CD4-positive, alpha-beta memory T cell (primary cell): ENCODE measurements around the gene ARL6IP4. TPM values are rescaled to one million over a fixed set of nuclear protein-coding genes. Genes with fewer than 3 reads are reported as not detected.

Experiments used
- CTCF ChIA-PET: fragments of 350-600 bp; sonication (Branson Sonifier 250); formaldehyde crosslinking; loops from one replicate; lab custom pipeline; 2021; ENCODE audit warnings: inconsistent platforms; ENCODE audit not compliant: partially characterized antibody; lab: Charles Lee
- POLR2A ChIA-PET: fragments of 350-600 bp; sonication (Branson Sonifier 250); formaldehyde crosslinking; loops from one replicate; lab custom pipeline; 2021; ENCODE audit not compliant: partially characterized antibody; lab: Charles Lee
- DNase-seq, 5 donors: peaks; one replicate each; pipeline versions ENCODE4 v3.0.0 to v3.0.0-alpha.2; 2020 to 2022; ENCODE audit warnings: mixed read lengths in 1 of 5
- H3K27ac ChIP-seq: one replicate; pipeline ENCODE4 v1.7.0; 2013; ENCODE audit warnings: low read depth, low read length
- H3K27me3 ChIP-seq: 2 replicates; pipeline ENCODE4 v1.7.0; 2013; ENCODE audit warnings: mild to moderate bottlenecking, low read length, moderate library complexity; ENCODE audit not compliant: insufficient read depth
- H3K36me3 ChIP-seq: 2 replicates; pipeline ENCODE4 v1.7.0; 2013; ENCODE audit warnings: mild to moderate bottlenecking, low read length, moderate library complexity; ENCODE audit not compliant: insufficient read depth
- H3K4me1 ChIP-seq: 2 replicates; pipeline ENCODE4 v1.7.0; 2013; ENCODE audit warnings: mild to moderate bottlenecking, low read length, moderate library complexity; ENCODE audit not compliant: insufficient read depth
- H3K4me3 ChIP-seq, 2 donors: one replicate each; pipeline ENCODE4 v1.7.0; 2013; ENCODE audit warnings: low read length in 2 of 2, mild to moderate bottlenecking in 1 of 2
- H3K9me3 ChIP-seq, 2 donors: one replicate each; pipeline ENCODE4 v1.7.0; 2013; ENCODE audit warnings: low read length in 2 of 2, control low read depth in 1 of 2; ENCODE audit not compliant: control insufficient read depth in 1 of 2
- H3K27ac Mint-ChIP-seq, 7 donors: one replicate each; pipeline ENCODE4 v1.8.0; 2020 to 2021; ENCODE audit warnings: mixed read lengths in 7 of 7, mild to moderate bottlenecking in 6 of 7, inconsistent platforms in 3 of 7, moderate library complexity in 3 of 7
- H3K27me3 Mint-ChIP-seq, 2 donors: one replicate each; pipeline ENCODE4 v1.8.0; 2020 to 2021; ENCODE audit warnings: mixed read lengths in 2 of 2
- H3K36me3 Mint-ChIP-seq, 2 donors: one replicate each; pipeline ENCODE4 v1.8.0; 2020 to 2021; ENCODE audit warnings: mixed read lengths in 2 of 2, inconsistent platforms in 1 of 2, mild to moderate bottlenecking in 1 of 2
- H3K4me1 Mint-ChIP-seq, 4 donors: one replicate each; pipeline ENCODE4 v1.8.0; 2020 to 2021; ENCODE audit warnings: mixed read lengths in 4 of 4, mild to moderate bottlenecking in 1 of 4
- H3K4me3 Mint-ChIP-seq, 8 donors: one replicate each; pipeline ENCODE4 v1.8.0; 2020 to 2021; ENCODE audit warnings: mixed read lengths in 8 of 8, mild to moderate bottlenecking in 7 of 8, moderate library complexity in 6 of 8, inconsistent platforms in 3 of 8
- H3K9me3 Mint-ChIP-seq, 8 donors: one replicate each; pipeline ENCODE4 v1.8.0; 2020 to 2021; ENCODE audit warnings: mixed read lengths in 8 of 8, mild to moderate bottlenecking in 5 of 8, inconsistent platforms in 3 of 8, moderate library complexity in 1 of 8
- intact Hi-C: fragments of 100-400 bp; cut with micrococcal nuclease; formaldehyde crosslinking; loops from one replicate; pipeline ENCODE4 v1.15.1; 2023
- polyA plus RNA-seq, 2 donors: library from polyadenylated mRNA; unstranded; fragments of 300-500 nt; fragmentation: Illumina TruSeq; gene quantifications; one replicate each; pipeline ENCODE4 v1.2.3, GENCODE V29; 2021
- total RNA-seq, 2 experiments: library from RNA; stranded (reverse); gene quantifications; one replicate each; pipeline ENCODE4 v1.2.3, GENCODE V29; 2021

The ARL6IP4 gene
- total and polyA plus RNA-seq, 4 experiments from 2014 or later = 159 to 252 (median 182) TPM

DNA sequence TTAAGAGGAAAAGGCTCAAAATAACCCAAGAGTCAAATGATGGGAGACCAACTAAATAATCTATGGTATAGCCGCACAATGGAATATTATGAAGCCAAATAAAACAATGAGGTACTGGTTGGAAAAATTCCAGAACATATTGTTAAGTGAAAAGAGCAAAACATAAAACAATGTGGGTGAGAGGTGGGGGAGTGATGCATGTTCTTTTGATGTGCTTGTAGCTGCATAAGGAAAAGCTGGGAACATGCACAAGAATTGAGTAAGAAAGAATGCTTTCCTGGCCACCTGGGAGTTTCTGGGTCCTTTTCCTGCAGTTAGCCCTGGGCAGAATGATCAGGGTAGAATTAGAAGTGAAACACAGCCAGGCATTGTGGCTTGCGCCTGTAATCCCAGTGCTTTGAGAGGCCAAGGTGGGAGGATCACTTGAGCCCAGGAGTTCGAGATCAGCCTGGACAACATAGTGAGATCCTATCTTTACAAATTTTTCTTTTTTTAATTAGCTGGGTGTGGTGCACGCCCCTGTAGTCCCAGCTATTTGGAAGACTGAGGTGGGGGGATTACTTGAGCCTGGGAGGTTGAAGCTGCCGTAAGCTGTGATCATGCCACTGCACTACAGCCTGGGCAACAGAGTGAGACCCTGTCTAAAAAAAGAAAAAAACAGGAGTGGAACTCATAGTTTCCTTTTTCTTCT is 22.1 kb upstream of the ARL6IP4 start:
- no peak overlapping the region for H3K27ac Mint-ChIP-seq
- peaks cover 0 to 3% of the 10 kb centered on the region in 2 donors for H3K36me3 Mint-ChIP-seq
- H3K27me3 Mint-ChIP-seq = no peaks in the 10 kb centered on the region
- no peaks in the 10 kb centered on the region for H3K36me3 ChIP-seq
- H3K4me3 ChIP-seq = no peak overlapping the region
- DNase-seq = no peak
- intact Hi-C loops = no loop called here
- H3K27me3 ChIP-seq = no peaks in the 10 kb centered on the region
- H3K9me3 Mint-ChIP-seq = no peaks in the 10 kb centered on the region
- ChIA-PET POLR2A (no interaction called here), CTCF (no interaction called here)
- no peaks in the 10 kb centered on the region for H3K4me1 Mint-ChIP-seq
- H3K4me1 ChIP-seq = no peaks in the 10 kb centered on the region
- no peak overlapping the region for H3K4me3 Mint-ChIP-seq
- H3K9me3 ChIP-seq = no peaks in the 10 kb centered on the region
- H3K27ac ChIP-seq = no peak overlapping the region

DNA sequence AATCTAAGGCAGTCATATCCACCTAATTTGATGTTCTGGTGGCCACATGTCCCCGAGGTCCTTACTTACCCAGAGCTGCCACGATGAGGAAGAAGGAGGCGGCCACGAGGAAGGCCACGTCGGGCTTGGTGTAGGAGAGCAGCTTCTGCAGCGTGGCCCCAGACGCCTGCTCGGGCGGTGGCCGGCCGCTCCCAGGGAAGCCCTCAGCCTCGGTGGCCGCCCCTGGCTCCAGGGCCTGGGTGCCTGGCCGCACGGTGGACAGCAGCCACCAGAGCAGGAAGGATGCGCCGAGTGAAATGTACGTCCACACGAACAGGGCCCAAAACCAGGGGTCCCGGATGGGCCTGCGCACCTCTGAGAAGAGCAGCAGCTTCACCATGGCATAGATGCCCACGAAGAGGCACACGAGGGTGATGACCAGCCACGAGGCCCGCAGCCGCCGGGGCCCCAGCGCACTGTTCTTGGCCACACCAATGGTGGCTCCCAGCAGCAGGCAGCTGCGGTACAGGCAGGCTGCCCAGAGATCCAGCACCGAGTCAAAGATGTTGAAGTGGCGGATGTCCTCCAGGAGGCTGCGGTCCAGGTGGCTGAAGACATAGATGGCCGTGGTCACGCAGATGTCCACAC is 20.8 kb upstream of the ARL6IP4 start:
- H3K4me3 ChIP-seq = no peak overlapping the region
- Mint-ChIP-seq H3K4me1 (peaks cover 0 to 2% (median 1%) of the 10 kb centered on the region in 4 donors), H3K36me3 (peaks cover 0 to 3% of the 10 kb centered on the region in 2 donors), H3K4me3 (no peak overlapping the region), H3K27me3 (no peaks in the 10 kb centered on the region), H3K27ac (no peak overlapping the region), H3K9me3 (no peaks in the 10 kb centered on the region)
- H3K9me3 ChIP-seq = no peaks in the 10 kb centered on the region
- intact Hi-C loops = no loop called here
- ChIA-PET POLR2A (no interaction called here), CTCF (no interaction called here)
- no peaks in the 10 kb centered on the region for H3K36me3 ChIP-seq
- H3K27me3 ChIP-seq = no peaks in the 10 kb centered on the region
- no peak for DNase-seq
- no peak overlapping the region for H3K27ac ChIP-seq
- H3K4me1 ChIP-seq = no peaks in the 10 kb centered on the region

GRCh38 chr12:122960193-122960569 is 20.3 kb upstream of the ARL6IP4 start:
- ChIA-PET CTCF (interaction anchor here (0.9 kb wide), 1 partner anchor 101 kb away, joined by 3 read pairs; no protein-coding TSS in a partner anchor), POLR2A (no interaction called here)
- H3K27me3 ChIP-seq = no peaks in the 10 kb centered on the region
- no peak for DNase-seq
- Mint-ChIP-seq H3K9me3 (no peaks in the 10 kb centered on the region), H3K36me3 (peaks cover 0 to 3% of the 10 kb centered on the region in 2 donors), H3K27me3 (no peaks in the 10 kb centered on the region), H3K27ac (no peak overlapping the region), H3K4me3 (no peak overlapping the region), H3K4me1 (peaks cover 3 to 6% (median 5%) of the 10 kb centered on the region in 4 donors)
- intact Hi-C loops = no loop called here
- no peak overlapping the region for H3K4me3 ChIP-seq
- H3K27ac ChIP-seq = no peak overlapping the region
- peaks cover 2% of the 10 kb centered on the region for H3K4me1 ChIP-seq
- H3K36me3 ChIP-seq = no peaks in the 10 kb centered on the region
- H3K9me3 ChIP-seq = no peaks in the 10 kb centered on the region

GRCh38 chr12:122961531-122962329 is 18.8 kb upstream of the ARL6IP4 start:
- peaks cover 3 to 9% (median 6%) of the 10 kb centered on the region in 4 donors for H3K4me1 Mint-ChIP-seq
- no peaks in the 10 kb centered on the region for H3K36me3 ChIP-seq
- no peaks in the 10 kb centered on the region for H3K27me3 ChIP-seq
- no peaks in the 10 kb centered on the region for H3K27me3 Mint-ChIP-seq
- peaks cover 11% of the 10 kb centered on the region for H3K4me1 ChIP-seq
- H3K4me3 ChIP-seq = no peak overlapping the region
- H3K9me3 ChIP-seq = no peaks in the 10 kb centered on the region
- intact Hi-C loops = no loop called here
- no peak overlapping the region for H3K27ac ChIP-seq
- ChIA-PET POLR2A (no interaction called here), CTCF (interaction anchor here (0.6 kb wide), 1 partner anchor 45 kb away, joined by 4 read pairs; no protein-coding TSS in a partner anchor)
- no peak overlapping the region for H3K27ac Mint-ChIP-seq
- H3K4me3 Mint-ChIP-seq = no peak overlapping the region
- H3K36me3 Mint-ChIP-seq = peaks cover 0 to 3% of the 10 kb centered on the region in 2 donors
- H3K9me3 Mint-ChIP-seq = no peaks in the 10 kb centered on the region
- peak in 1 of 5 donors; percentile 37 for DNase-seq

GRCh38 chr12:122963941-122964265 is 16.6 kb upstream of the ARL6IP4 start:
- Mint-ChIP-seq H3K27ac (no peak overlapping the region), H3K4me1 (peaks cover 3 to 11% (median 8%) of the 10 kb centered on the region in 4 donors), H3K9me3 (no peaks in the 10 kb centered on the region), H3K36me3 (no peaks in the 10 kb centered on the region), H3K27me3 (no peaks in the 10 kb centered on the region), H3K4me3 (no peak overlapping the region)
- H3K4me3 ChIP-seq = no peak overlapping the region
- ChIA-PET CTCF (no interaction called here), POLR2A (interaction anchor here (0.8 to 2.9 kb wide), 2 partner anchors 11 to 16 kb away, joined by 4 to 17 read pairs; partner anchors contain the start of genes ARL6IP4 and OGFOD2)
- no peaks in the 10 kb centered on the region for H3K36me3 ChIP-seq
- H3K4me1 ChIP-seq = peaks cover 11% of the 10 kb centered on the region
- intact Hi-C loops = no loop called here
- no peaks in the 10 kb centered on the region for H3K27me3 ChIP-seq
- no peak overlapping the region for H3K27ac ChIP-seq
- DNase-seq = no peak
- H3K9me3 ChIP-seq = no peaks in the 10 kb centered on the region

- Histone ChIP-seq H3K36me3 (no peaks in the 10 kb centered on the region), H3K27me3 (no peaks in the 10 kb centered on the region), H3K4me3 (no peak overlapping the region), H3K9me3 (no peaks in the 10 kb centered on the region), H3K27ac (no peak overlapping the region), H3K4me1 (peaks cover 11% of the 10 kb centered on the region)
- H3K27ac Mint-ChIP-seq = peak overlapping the region in 5 of 7 donors; percentile 22 to 78 (median 47)
- intact Hi-C loops = no loop called here
- ChIA-PET POLR2A (interaction anchor here (0.5 to 2.9 kb wide), 3 partner anchors 10 to 92 kb away, joined by 3 to 17 read pairs (median 4); partner anchors contain the start of genes ARL6IP4 and OGFOD2), CTCF (interaction anchor here (0.9 to 2.2 kb wide), 2 partner anchors 11 to 104 kb away, joined by 3 to 9 read pairs; no protein-coding TSS in a partner anchor)
- H3K36me3 Mint-ChIP-seq = no peaks in the 10 kb centered on the region
- H3K9me3 Mint-ChIP-seq = no peaks in the 10 kb centered on the region
- peak overlapping the region; percentile 22 to 74 (median 58) for H3K4me3 Mint-ChIP-seq
- H3K4me1 Mint-ChIP-seq = peaks cover 3 to 11% (median 8%) of the 10 kb centered on the region in 4 donors
- no peaks in the 10 kb centered on the region for H3K27me3 Mint-ChIP-seq
- DNase-seq = peak in 1 of 5 donors; percentile 33
Measured at GRCh38 chr12:122964439-122965257, 15.8 kb upstream of the ARL6IP4 start.
